Measurements from ENCODE around the gene AUTS2. TPM values are rescaled to one million over a fixed set of nuclear protein-coding genes. Genes with fewer than 3 reads are reported as not detected.

AUTS2 gene
- total and polyA plus RNA-seq, 2 of the 8 experiments (the other 6 are each of a cell fraction or from before 2014, with no cell fraction given): 25.9 to 101 TPM

- Histone ChIP-seq H3K4ac (replicated peaks; ENCODE audit: insufficient read length, low read depth, low read length) (no peak overlapping the region), H3K4me1 (replicated peaks in 1 of 4; ENCODE audit: control insufficient read depth in 3 of 4, insufficient read depth in 4 of 4, low read length in 3 of 4) (no peaks in the 10 kb centered on the region), H3K27ac (ENCODE audit: low read depth, low read length) (no peak overlapping the region), H2BK5ac (ENCODE audit: low read depth, low read length) (no peak overlapping the region), H3K9ac (replicated peaks in 1 of 4; ENCODE audit: extremely low read depth in 1 of 4, low read depth in 3 of 4, low read length in 3 of 4) (no peak overlapping the region), H3K79me2 (ENCODE audit: control insufficient read depth in 1 of 2, insufficient read depth in 2 of 2, low read length in 2 of 2) (no peaks in the 10 kb centered on the region), H3K4me2 (ENCODE audit: insufficient read depth in 1 of 2, low read depth in 2 of 2, low read length in 2 of 2) (no peak overlapping the region), H2BK12ac (ENCODE audit: low read depth, low read length) (no peak overlapping the region), H2BK20ac (ENCODE audit: low read length) (no peak overlapping the region), H3K14ac (ENCODE audit: insufficient read length) (no peak overlapping the region), H3K23me2 (ENCODE audit: low read depth, low read length) (no peaks in the 10 kb centered on the region), H3K79me1 (ENCODE audit: low read depth, low read length) (no peaks in the 10 kb centered on the region), H3K18ac (ENCODE audit: extremely low read depth, low read length) (no peak overlapping the region), H4K8ac (ENCODE audit: extremely low read depth, insufficient read depth, low read length) (no peak overlapping the region), H4K20me1 (replicated peaks in 1 of 2; ENCODE audit: control insufficient read depth in 1 of 2, insufficient read depth in 2 of 2, low read length in 2 of 2) (no peaks in the 10 kb centered on the region), H3K27me3 (replicated peaks in 1 of 4; ENCODE audit: control insufficient read depth in 3 of 4, extremely low read depth in 1 of 4, insufficient read depth in 3 of 4, low read length in 3 of 4) (no peaks in the 10 kb centered on the region), H2AFZ (ENCODE audit: low read length) (no peak overlapping the region), H3K23ac (ENCODE audit: insufficient read length) (no peak overlapping the region), H2AK5ac (ENCODE audit: low read depth, low read length) (no peak overlapping the region), H4K5ac (ENCODE audit: insufficient read length, low read depth, low read length) (no peak overlapping the region), H2BK120ac (replicated peaks; ENCODE audit: low read depth, low read length) (no peak overlapping the region), H4K91ac (replicated peaks; ENCODE audit: insufficient read length, low read length) (no peak overlapping the region), H2BK15ac (ENCODE audit: low read length) (no peak overlapping the region), H3K4me3 (ENCODE audit: extremely low read depth in 1 of 4, insufficient read depth in 2 of 4, low read depth in 3 of 4, low read length in 4 of 4) (no peak overlapping the region), H3K56ac (replicated peaks; ENCODE audit: insufficient read length, low read depth, low read length) (no peak overlapping the region), H3K36me3 (ENCODE audit: control insufficient read depth in 2 of 4, insufficient read depth in 4 of 4, low read length in 3 of 4) (no peaks in the 10 kb centered on the region), H3K9me3 (ENCODE audit: insufficient read depth in 2 of 2, low read depth in 1 of 2, low read length in 1 of 2) (no peaks in the 10 kb centered on the region)
- POLR2A ChIA-PET (ENCODE audit: partially characterized antibody): no interaction called here
- DNase-seq (ENCODE audit: low read depth in 1 of 2, low spot score in 2 of 2) (no peak), FAIRE-seq (no peak)
- TF ChIP-seq HDAC6 (IDR thresholded peaks at IDR 0.05; ENCODE audit: low read depth, low read length) (no peak), HDAC2 (IDR thresholded peaks at IDR 0.05; ENCODE audit: borderline replicate concordance in 1 of 2, low read depth in 2 of 2, low read length in 2 of 2) (no peak)
- 78% methylated on average over 2 of the region's 2 CpGs; no CpG with 5 or more reads in 1 of the 2 experiments for WGBS, 2 experiments (ENCODE audit: extremely low coverage in 1 of 2, insufficient coverage in 1 of 2, insufficient read length in 1 of 2, insufficient replicate concordance in 2 of 2, low coverage in 1 of 2, low lambda C conversion rate in 2 of 2, missing lambda C conversion rate in 1 of 2)
- CTCF ChIA-PET (ENCODE audit: partially characterized antibody): no interaction called here
Observed at GRCh38 chr7:70334871-70335270, 736.6 kb downstream of the AUTS2 start.
